ENCODE measurements around the gene ARRB1. TPM values are rescaled to one million over a fixed set of nuclear protein-coding genes. Genes with fewer than 3 reads are reported as not detected.

Gene ARRB1
- total and polyA plus RNA-seq, 9 of the 15 experiments (the other 6 are each of a cell fraction or from before 2014, with no cell fraction given): 6.6 to 45.4 (median 28.5) TPM

DNA sequence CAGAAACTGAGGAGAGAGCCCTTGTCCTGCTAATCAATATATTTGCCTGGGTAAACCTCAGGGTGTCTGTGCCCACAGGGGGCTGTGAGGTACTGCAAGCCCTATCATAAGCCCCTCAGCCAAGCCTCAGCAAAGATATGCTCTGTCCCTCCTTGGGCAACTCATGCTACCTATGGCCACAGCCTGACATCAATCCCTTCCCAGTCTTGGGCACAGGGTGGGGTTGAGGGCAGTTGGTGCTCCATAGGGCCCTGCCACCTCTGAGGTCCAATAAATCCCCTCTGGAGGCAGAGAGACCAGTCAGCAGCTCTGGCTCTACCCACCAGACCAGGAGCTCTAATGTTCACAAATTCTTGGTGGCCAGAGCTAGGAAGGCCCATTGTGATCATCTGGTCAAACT, 87.1 kb downstream of the ARRB1 start:
- Histone ChIP-seq H3K9me3 (replicated peaks; ENCODE audit: control insufficient read depth, insufficient read depth, low read depth, low read length) (no peaks in the 10 kb centered on the region), H3K4me1 (replicated peaks in 1 of 2; ENCODE audit: control insufficient read depth in 2 of 2, insufficient read depth in 2 of 2, low read length in 2 of 2) (peaks cover 0 to 14% of the 10 kb centered on the region in 2 experiments; a peak in 2 of 5 replicates), H3K9me1 (ENCODE audit: control insufficient read depth, insufficient read depth, low read length) (peaks cover 6% of the 10 kb centered on the region), H3K4me3 (no peak overlapping the region), H3K79me2 (ENCODE audit: control insufficient read depth, insufficient read depth, low read length) (no peaks in the 10 kb centered on the region), H3K27me3 (ENCODE audit: control insufficient read depth in 2 of 2, insufficient read depth in 2 of 2, low read length in 2 of 2) (no peaks in the 10 kb centered on the region), H2AFZ (ENCODE audit: low read depth, low read length) (no peak overlapping the region), H3K9ac (ENCODE audit: insufficient read depth in 1 of 2, low read depth in 2 of 2, low read length in 2 of 2) (no peak overlapping the region; a peak in 1 of 4 replicates), H3K36me3 (ENCODE audit: control insufficient read depth, insufficient read depth, low read length) (peaks cover 19% of the 10 kb centered on the region; the same call in 1 of the 3 replicates), H3K4me2 (ENCODE audit: insufficient read depth, low read length) (no peak overlapping the region), H4K20me1 (replicated peaks; ENCODE audit: control insufficient read depth, insufficient read depth, low read length) (peaks cover 11% of the 10 kb centered on the region; the same call in 1 of the 2 replicates), H3K27ac (ENCODE audit: extremely low read depth, low read depth, low read length) (no peak overlapping the region)
- ChIA-PET CTCF (ENCODE audit: low intra/inter-chr PET ratio) (no interaction called here), POLR2A (interaction anchor here (0.6 kb wide), 1 partner anchor 16 kb away, joined by 3 read pairs; no protein-coding TSS in a partner anchor)
- DNase-seq (ENCODE audit: extremely low read depth in 1 of 4, low spot score in 3 of 4): no peak
- intact Hi-C loops (cut with micrococcal nuclease): no loop called here
- no peak for TF ChIP-seq RBM15 (IDR thresholded peaks at IDR 0.05; ENCODE audit: insufficient read depth, low read length)
- no peak for TF ChIP-seq HLTF (IDR thresholded peaks at IDR 0.05)
- 0 out of 2 replicates have a peak, but pooled peaks have one; percentile 25 for TF ChIP-seq POLR2G (IDR thresholded peaks at IDR 0.05; ENCODE audit: low read depth, low read length)
- no peak for ATAC-seq
- in situ Hi-C loops (cut with MboI): no loop called here
- BruUV-seq (replicated peaks): no TSS peak
- FAIRE-seq: no peak

DNA sequence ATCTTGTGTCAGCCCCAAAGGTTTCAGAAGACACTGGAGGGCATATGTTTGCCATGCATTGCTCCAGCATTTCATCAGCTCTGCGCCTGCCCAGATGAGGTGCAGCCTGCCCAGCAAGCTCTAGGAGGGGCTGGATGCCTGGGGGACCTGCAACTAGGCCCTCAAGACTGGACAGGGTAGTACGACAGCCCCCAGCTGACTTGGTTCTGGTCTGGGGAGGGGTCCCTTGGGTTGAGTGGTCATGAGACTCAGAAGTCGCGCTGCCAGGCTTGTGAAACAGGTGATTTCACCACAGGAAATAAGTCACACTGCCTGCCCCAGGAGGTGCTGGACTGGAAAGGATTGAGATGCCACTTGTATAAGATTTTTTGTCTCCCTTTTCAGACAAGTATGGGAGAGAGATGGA, 87.5 kb downstream of the ARRB1 start:
- ATAC-seq (peak; percentile 45), DNase-seq (ENCODE audit: extremely low read depth in 1 of 4, low spot score in 3 of 4) (no peak), FAIRE-seq (no peak)
- intact Hi-C loops (cut with micrococcal nuclease): no loop called here
- no peak overlapping the region for H2AFZ ChIP-seq (ENCODE audit: low read depth, low read length)
- no peaks in the 10 kb centered on the region for H3K9me3 ChIP-seq (replicated peaks; ENCODE audit: control insufficient read depth, insufficient read depth, low read depth, low read length)
- no peak overlapping the region for H3K4me3 ChIP-seq
- H3K4me2 ChIP-seq (ENCODE audit: insufficient read depth, low read length): no peak overlapping the region
- peaks cover 6% of the 10 kb centered on the region for H3K9me1 ChIP-seq (ENCODE audit: control insufficient read depth, insufficient read depth, low read length)
- ChIA-PET POLR2A (interaction anchor here (0.6 to 0.9 kb wide), 2 partner anchors 12 to 16 kb away, joined by 3 read pairs; no protein-coding TSS in a partner anchor), CTCF (ENCODE audit: low intra/inter-chr PET ratio) (no interaction called here)
- no peaks in the 10 kb centered on the region for H3K79me2 ChIP-seq (ENCODE audit: control insufficient read depth, insufficient read depth, low read length)
- BruUV-seq (replicated peaks): no TSS peak
- H3K36me3 ChIP-seq (ENCODE audit: control insufficient read depth, insufficient read depth, low read length): peaks cover 19% of the 10 kb centered on the region; the same call in 1 of the 3 replicates
- in situ Hi-C loops (cut with MboI): no loop called here
- H3K27me3 ChIP-seq (ENCODE audit: control insufficient read depth in 2 of 2, insufficient read depth in 2 of 2, low read length in 2 of 2): no peaks in the 10 kb centered on the region
- WGBS (ENCODE audit: insufficient coverage, low coverage, missing lambda C conversion rate): 59% methylated on average over 4 of the region's 4 CpGs
- H3K27ac ChIP-seq (ENCODE audit: extremely low read depth, low read depth, low read length): no peak overlapping the region
- H3K9ac ChIP-seq (ENCODE audit: insufficient read depth in 1 of 2, low read depth in 2 of 2, low read length in 2 of 2): no peak overlapping the region
- H3K4me1 ChIP-seq (replicated peaks in 1 of 2; ENCODE audit: control insufficient read depth in 2 of 2, insufficient read depth in 2 of 2, low read length in 2 of 2): peaks cover 0 to 11% of the 10 kb centered on the region in 2 experiments; a peak in 2 of 5 replicates
- H4K20me1 ChIP-seq (replicated peaks; ENCODE audit: control insufficient read depth, insufficient read depth, low read length): peaks cover 11% of the 10 kb centered on the region; the same call in 1 of the 2 replicates
- TF ChIP-seq, protein P1, sequence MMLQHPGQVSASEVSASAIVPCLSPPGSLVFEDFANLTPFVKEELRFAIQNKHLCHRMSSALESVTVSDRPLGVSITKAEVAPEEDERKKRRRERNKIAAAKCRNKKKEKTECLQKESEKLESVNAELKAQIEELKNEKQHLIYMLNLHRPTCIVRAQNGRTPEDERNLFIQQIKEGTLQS (IDR thresholded peaks at IDR 0.05): no peak
- TF ChIP-seq, protein P1 (CRISPR knock-in tag; conservative IDR thresholded peaks at IDR 0.05): no peak
- no peak for TF ChIP-seq MEF2A (IDR thresholded peaks at IDR 0.05; ENCODE audit: control insufficient read depth, low read depth, low read length)
- no peak for TF ChIP-seq ZSCAN32 (CRISPR knock-in tag; IDR thresholded peaks at IDR 0.05)
- TF ChIP-seq, protein P2, sequence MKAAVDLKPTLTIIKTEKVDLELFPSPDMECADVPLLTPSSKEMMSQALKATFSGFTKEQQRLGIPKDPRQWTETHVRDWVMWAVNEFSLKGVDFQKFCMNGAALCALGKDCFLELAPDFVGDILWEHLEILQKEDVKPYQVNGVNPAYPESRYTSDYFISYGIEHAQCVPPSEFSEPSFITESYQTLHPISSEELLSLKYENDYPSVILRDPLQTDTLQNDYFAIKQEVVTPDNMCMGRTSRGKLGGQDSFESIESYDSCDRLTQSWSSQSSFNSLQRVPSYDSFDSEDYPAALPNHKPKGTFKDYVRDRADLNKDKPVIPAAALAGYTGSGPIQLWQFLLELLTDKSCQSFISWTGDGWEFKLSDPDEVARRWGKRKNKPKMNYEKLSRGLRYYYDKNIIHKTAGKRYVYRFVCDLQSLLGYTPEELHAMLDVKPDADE (conservative IDR thresholded peaks at IDR 0.05; ENCODE audit: control insufficient read depth, low read depth, low read length): no peak
- no peak for TF ChIP-seq CBX3 (IDR thresholded peaks at IDR 0.05; ENCODE audit: borderline replicate concordance in 1 of 2, low read length in 2 of 2)
- TF ChIP-seq STAT5B (CRISPR knock-in tag; IDR thresholded peaks at IDR 0.05): no peak
- TF ChIP-seq POLR2AphosphoS2 (IDR thresholded peaks at IDR 0.05; ENCODE audit: low read length): 0 out of 2 replicates have a peak, but pooled peaks have one; percentile 35
- TF ChIP-seq CEBPG (CRISPR knock-in tag; IDR thresholded peaks at IDR 0.05): peak; percentile 66; the same call in 1 of the 2 replicates
- peak in 1 of 2 experiments; percentile 41; a peak in 1 of 4 replicates for TF ChIP-seq CEBPG (tag; conservative IDR thresholded peaks at IDR 0.05 in 1 of 2, IDR thresholded peaks at IDR 0.05 in 1 of 2)
- TF ChIP-seq ZNF764 (CRISPR knock-in tag; IDR thresholded peaks at IDR 0.05; ENCODE audit: low read depth): no peak
- TF ChIP-seq POLR2G (IDR thresholded peaks at IDR 0.05; ENCODE audit: low read depth, low read length): peak; percentile 33; the same call in 1 of the 2 replicates
